Adrenal gland (tissue), 12 donors: ENCODE data around the gene CYP11A1. TPM values are rescaled to one million over a fixed set of nuclear protein-coding genes. Genes with fewer than 3 reads are reported as not detected.

ENCODE experiments used
- DNase-seq, 7 donors: peaks; one replicate each; pipeline ENCODE4 v3.0.0-alpha.2; 2019 to 2020
- H3K27ac ChIP-seq, 5 donors: fragments of 200-600 bp; sonication (generic) in 4 of 5; 1 replicate in 3 of 5; 2 replicates in 2 of 5; pipeline versions ENCODE4 v1.5.1 to v1.8.0; 2016 to 2020; ENCODE audit warnings: mild to moderate bottlenecking in 1 of 5
- H3K27me3 ChIP-seq: fragments of 200-600 bp; 2 replicates; pipeline ENCODE4 v1.8.0; 2021
- H3K36me3 ChIP-seq, 2 donors: fragments of 200-600 bp; replicated peaks in 1 of 2; 1 replicate in 1 of 2; 2 replicates in 1 of 2; pipeline versions ENCODE4 v1.5.1 to v1.8.0; 2018 to 2022
- H3K4me1 ChIP-seq, 2 donors: fragments of 200-600 bp; replicated peaks in 1 of 2; 1 replicate in 1 of 2; 2 replicates in 1 of 2; pipeline versions ENCODE4 v1.5.1 to v1.8.0; 2018 to 2021
- H3K4me3 ChIP-seq, 4 donors: fragments of 200-600 bp; sonication (generic) in 3 of 4; one replicate each; pipeline ENCODE4 v1.5.1; 2016 to 2018
- H3K9me3 ChIP-seq, 3 donors: fragments of 200-600 bp; sonication (generic) in 1 of 3; replicated peaks in 1 of 3; 1 replicate in 2 of 3; 2 replicates in 1 of 3; pipeline versions ENCODE4 v1.5.1 to v1.8.0; 2016 to 2021
- POLR2A ChIP-seq, 2 donors: fragments of 450-650 bp; IDR thresholded peaks; one replicate each; pipeline ENCODE4 v1.6.1; 2017; ENCODE audit warnings: antibody characterized with exemption in 2 of 2, mild to moderate bottlenecking in 2 of 2, moderate library complexity in 1 of 2
- WGBS, 4 donors: extraction: QIAGEN DNeasy Blood & Tissue Kit in 2 of 4; methylation state at CpG; one replicate each; pipeline versions ENCODE4 v1.1.5 to v1.1.7; 2013 to 2017; 5-methylcytosine and 5-hydroxymethylcytosine counted together
- intact Hi-C, 2 donors: fragments of 100-400 bp; cut with DNase I; formaldehyde crosslinking; loops; one replicate each; pipeline versions ENCODE4 v1.14.1 to v1.15.0; 2022 to 2023
- polyA plus RNA-seq, 3 donors: library from polyadenylated mRNA; stranded (reverse); fragments of 200-250 nt in 2 of 3; fragments of 350-450 nt in 1 of 3; fragmentation: Illumina TruSeq in 1 of 3; extraction: RNeasy Lipid Tissue Mini Kit (QIAGEN cat#74804) in 1 of 3; gene quantifications; one replicate each; pipeline ENCODE4 v1.2.3, GENCODE V29; 2013 to 2014
- total RNA-seq, 9 donors: library from RNA; depleted of rRNA in 4 of 9; stranded (reverse); fragments of >200 nt in 4 of 9; fragments of 120-200 nt in 1 of 9; fragmentation: NEBNext Ultra II Directional in 1 of 9; extraction: Animal tissue kit (Norgen Biotek cat#: 25700) in 1 of 9; gene quantifications; one replicate each; pipeline versions ENCODE4 v1.1.0 to v1.2.4, GENCODE V29; 2013 to 2023
- TF ChIP-seq, protein P1 (sequence below), 6 experiments: fragments of 450-650 bp in 4 of 6; fragments of 200-600 bp in 2 of 6; sonication (generic) in 1 of 6; IDR thresholded peaks; 1 replicate in 5 of 6; 2 replicates in 1 of 6; pipeline versions ENCODE4 v1.5.1 to v1.8.0; 2016 to 2021; ENCODE audit warnings: antibody characterized with exemption in 6 of 6, mild to moderate bottlenecking in 2 of 6, moderate library complexity in 1 of 6
- donor health status: healthy with polysubstance abuse.
- donor health status: Bipolar disorder and iron deficiency.
- donor health status: DM: yes; HTN: yes; CAD: no.
- donor health status: DM: no; HTN: no; CAD: no.
- donor health status: DM: no; HTN: no; CAD: no.
- donor health status: DM: yes; HTN: yes; CAD: no.

Gene CYP11A1
- total and polyA plus RNA-seq, 12 donors = 233 to 5,219 (median 1,366) TPM

DNA sequence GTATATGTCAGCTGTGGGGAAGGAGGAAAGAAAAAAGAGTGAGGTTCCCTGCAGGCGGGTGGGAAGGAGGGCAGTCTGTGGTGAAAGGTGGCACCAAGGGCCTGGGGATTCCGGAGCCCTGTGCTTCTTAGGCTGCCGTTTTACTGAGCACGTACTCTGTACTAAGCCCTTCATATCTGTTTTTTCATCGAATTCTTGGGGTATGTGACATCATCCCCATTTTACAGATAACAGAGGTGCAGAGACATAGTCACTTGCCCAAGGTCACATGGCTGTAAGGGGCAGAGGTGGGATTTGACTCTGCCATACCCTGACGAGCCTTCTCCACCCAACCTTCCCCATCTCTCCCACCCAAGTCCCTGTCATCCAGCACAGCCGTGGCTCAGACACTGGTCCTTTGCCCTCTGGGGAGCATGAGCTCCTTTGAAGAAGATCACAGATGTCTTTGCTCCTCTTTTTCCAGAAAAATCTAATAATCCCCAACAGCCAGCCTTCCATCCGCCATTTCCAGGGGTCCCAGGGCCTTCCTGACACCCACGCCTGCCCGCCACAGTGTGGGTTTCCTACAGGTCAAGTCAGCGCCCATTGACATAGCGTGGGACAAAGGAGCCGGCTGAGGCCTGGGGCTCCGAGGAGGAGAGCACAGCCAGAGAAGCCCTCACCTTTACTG is 24.2 kb downstream of the CYP11A1 start:
- H3K4me1 ChIP-seq = peaks cover 0 to 27% of the 10 kb centered on the region in 2 donors
- no peaks in the 10 kb centered on the region for H3K27me3 ChIP-seq
- peak overlapping the region in 2 of 5 donors; percentile 68 to 81 for H3K27ac ChIP-seq
- peaks cover 0 to 30% of the 10 kb centered on the region in 2 donors for H3K36me3 ChIP-seq
- H3K9me3 ChIP-seq = no peaks in the 10 kb centered on the region
- H3K4me3 ChIP-seq = no peak overlapping the region
- peak in 2 of 7 donors; percentile 17 to 23 for DNase-seq
- TF ChIP-seq, protein P1, sequence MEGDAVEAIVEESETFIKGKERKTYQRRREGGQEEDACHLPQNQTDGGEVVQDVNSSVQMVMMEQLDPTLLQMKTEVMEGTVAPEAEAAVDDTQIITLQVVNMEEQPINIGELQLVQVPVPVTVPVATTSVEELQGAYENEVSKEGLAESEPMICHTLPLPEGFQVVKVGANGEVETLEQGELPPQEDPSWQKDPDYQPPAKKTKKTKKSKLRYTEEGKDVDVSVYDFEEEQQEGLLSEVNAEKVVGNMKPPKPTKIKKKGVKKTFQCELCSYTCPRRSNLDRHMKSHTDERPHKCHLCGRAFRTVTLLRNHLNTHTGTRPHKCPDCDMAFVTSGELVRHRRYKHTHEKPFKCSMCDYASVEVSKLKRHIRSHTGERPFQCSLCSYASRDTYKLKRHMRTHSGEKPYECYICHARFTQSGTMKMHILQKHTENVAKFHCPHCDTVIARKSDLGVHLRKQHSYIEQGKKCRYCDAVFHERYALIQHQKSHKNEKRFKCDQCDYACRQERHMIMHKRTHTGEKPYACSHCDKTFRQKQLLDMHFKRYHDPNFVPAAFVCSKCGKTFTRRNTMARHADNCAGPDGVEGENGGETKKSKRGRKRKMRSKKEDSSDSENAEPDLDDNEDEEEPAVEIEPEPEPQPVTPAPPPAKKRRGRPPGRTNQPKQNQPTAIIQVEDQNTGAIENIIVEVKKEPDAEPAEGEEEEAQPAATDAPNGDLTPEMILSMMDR (IDR thresholded peaks at IDR 0.05) = no peak
- no peak for TF ChIP-seq POLR2A (IDR thresholded peaks at IDR 0.05)
- intact Hi-C loops = no loop called here
- WGBS, 4 donors = 82 to 84% (median 83%) methylated on average over 14 of the region's 14 CpGs

DNA sequence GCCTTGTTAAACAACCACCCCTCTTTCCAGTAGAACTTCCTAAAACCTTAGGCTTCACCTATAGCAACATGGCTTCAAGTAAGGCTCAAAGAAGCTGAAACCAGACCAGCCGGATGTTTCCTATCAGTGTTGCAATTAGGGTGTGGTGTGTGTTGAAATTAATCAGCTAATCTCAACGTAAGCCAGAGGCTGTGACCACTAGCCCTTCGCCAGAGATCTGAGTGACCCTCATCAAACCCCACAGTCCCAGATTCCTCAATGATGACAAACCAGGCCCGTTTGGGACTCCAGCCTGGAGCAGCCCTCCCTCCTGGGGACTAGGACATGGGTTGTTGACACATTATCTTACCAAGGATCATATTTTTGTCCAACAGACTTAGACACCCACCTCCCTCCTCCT is 27.3 kb downstream of the CYP11A1 start:
- peak overlapping the region in 4 of 5 donors; percentile 35 to 81 (median 58) for H3K27ac ChIP-seq
- H3K27me3 ChIP-seq = no peaks in the 10 kb centered on the region
- peaks cover 0 to 24% of the 10 kb centered on the region in 2 donors for H3K36me3 ChIP-seq
- peak in 6 of 7 donors; percentile 57 to 82 (median 68) for DNase-seq
- H3K9me3 ChIP-seq = no peaks in the 10 kb centered on the region
- intact Hi-C loops = no loop called here
- 23 to 58% (median 33%) methylated on average over 4 of the region's 4 CpGs for WGBS, 4 donors
- H3K4me3 ChIP-seq = no peak overlapping the region
- TF ChIP-seq POLR2A (IDR thresholded peaks at IDR 0.05) = no peak
- TF ChIP-seq, protein P1 (IDR thresholded peaks at IDR 0.05) = no peak
- H3K4me1 ChIP-seq = peaks cover 0 to 23% of the 10 kb centered on the region in 2 donors

DNA sequence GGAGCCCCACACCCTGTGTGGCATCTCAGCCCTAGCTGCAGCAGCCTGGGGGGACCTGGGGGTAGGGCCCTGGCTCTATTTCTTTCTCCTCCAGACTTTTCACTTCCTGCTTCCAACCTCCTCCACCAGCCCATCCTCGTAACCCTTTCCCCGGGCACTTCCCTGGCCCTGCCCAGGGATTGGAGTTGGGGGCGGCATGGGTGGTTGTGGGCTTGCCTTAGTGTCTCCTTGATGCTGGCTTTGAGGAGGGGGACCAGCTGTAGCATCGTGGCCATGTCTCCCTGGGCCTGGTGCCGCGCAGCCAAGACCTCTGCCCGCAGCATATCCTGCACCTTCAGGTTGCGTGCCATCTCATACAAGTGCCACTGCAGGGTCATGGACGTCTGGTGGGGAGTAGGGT is 28.1 kb downstream of the CYP11A1 start:
- no peaks in the 10 kb centered on the region for H3K9me3 ChIP-seq
- peaks cover 0 to 17% of the 10 kb centered on the region in 2 donors for H3K36me3 ChIP-seq
- no peaks in the 10 kb centered on the region for H3K27me3 ChIP-seq
- peak in 2 of 7 donors; percentile 12 to 17 for DNase-seq
- intact Hi-C loops = no loop called here
- TF ChIP-seq, protein P1 (IDR thresholded peaks at IDR 0.05) = no peak
- TF ChIP-seq POLR2A (IDR thresholded peaks at IDR 0.05) = no peak
- WGBS, 4 donors = 91 to 98% (median 92%) methylated on average over 7 to 9 of the region's 9 CpGs
- no peak overlapping the region for H3K4me3 ChIP-seq
- H3K4me1 ChIP-seq = peaks cover 0 to 21% of the 10 kb centered on the region in 2 donors
- H3K27ac ChIP-seq = peak overlapping the region in 4 of 5 donors; percentile 35 to 81 (median 58)

DNA sequence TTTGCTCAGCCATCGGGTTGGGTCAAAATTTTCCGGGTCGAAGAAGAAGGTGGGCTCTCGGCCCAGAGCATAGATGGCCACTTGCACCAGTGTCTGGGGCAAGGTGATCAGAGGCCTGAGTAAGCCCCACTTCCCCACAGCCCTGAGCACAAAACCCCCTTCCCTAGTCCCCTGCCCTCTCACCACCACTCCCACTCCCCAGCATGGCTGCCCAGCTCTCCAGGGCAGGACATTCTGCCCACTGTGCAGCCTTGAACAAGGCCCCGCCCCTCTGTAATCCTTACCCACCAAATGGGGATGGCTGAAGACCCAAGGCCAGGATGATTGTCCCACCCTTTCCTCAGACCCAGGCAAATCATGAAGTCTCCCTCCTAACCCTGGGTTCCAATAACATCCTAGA is 28.8 kb downstream of the CYP11A1 start:
- no peak overlapping the region for H3K4me3 ChIP-seq
- TF ChIP-seq, protein P1 (IDR thresholded peaks at IDR 0.05) = no peak
- no peak for TF ChIP-seq POLR2A (IDR thresholded peaks at IDR 0.05)
- no peaks in the 10 kb centered on the region for H3K9me3 ChIP-seq
- WGBS, 4 donors = 86 to 96% (median 93%) methylated on average over 4 to 5 of the region's 5 CpGs
- H3K27me3 ChIP-seq = no peaks in the 10 kb centered on the region
- H3K4me1 ChIP-seq = peaks cover 0 to 21% of the 10 kb centered on the region in 2 donors
- peaks cover 0 to 15% of the 10 kb centered on the region in 2 donors for H3K36me3 ChIP-seq
- peak in 2 of 7 donors; percentile 16 to 29 for DNase-seq
- H3K27ac ChIP-seq = peak overlapping the region in 3 of 5 donors; percentile 19 to 68 (median 49)
- intact Hi-C loops = no loop called here
